Nephron progenitor cell (in vitro differentiated cells): ENCODE results near the gene NR1I2.

Experiments
- DNase-seq: peaks from one replicate; pipeline ENCODE4 v3.0.0; 2021
- H3K27ac Mint-ChIP-seq: 2 replicates; pipeline ENCODE4 v1.8.0; 2021; ENCODE audit warnings: mild to moderate bottlenecking, moderate library complexity, mixed read lengths
- H3K27me3 Mint-ChIP-seq: 2 replicates; pipeline ENCODE4 v1.8.0; 2021; ENCODE audit warnings: mild to moderate bottlenecking, low read depth, mixed read lengths; ENCODE audit not compliant: poor library complexity
- H3K36me3 Mint-ChIP-seq: 2 replicates; pipeline ENCODE4 v1.8.0; 2021; ENCODE audit warnings: low read depth, mixed read lengths
- H3K4me1 Mint-ChIP-seq: 2 replicates; pipeline ENCODE4 v1.8.0; 2021; ENCODE audit warnings: mixed read lengths
- H3K4me3 Mint-ChIP-seq: 2 replicates; pipeline ENCODE4 v1.8.0; 2021; ENCODE audit warnings: mild to moderate bottlenecking, moderate library complexity, mixed read lengths
- H3K9me3 Mint-ChIP-seq: 2 replicates; pipeline ENCODE4 v1.8.0; 2021; ENCODE audit warnings: mild to moderate bottlenecking, moderate library complexity, mixed read lengths
- TF ChIP-seq, protein P1 (sequence below): fragments of 200-600 bp; sonication (generic); IDR thresholded peaks from 2 replicates; pipeline ENCODE4 v1.5.0; 2021; ENCODE audit warnings: antibody characterized with exemption

NR1I2 gene

DNA sequence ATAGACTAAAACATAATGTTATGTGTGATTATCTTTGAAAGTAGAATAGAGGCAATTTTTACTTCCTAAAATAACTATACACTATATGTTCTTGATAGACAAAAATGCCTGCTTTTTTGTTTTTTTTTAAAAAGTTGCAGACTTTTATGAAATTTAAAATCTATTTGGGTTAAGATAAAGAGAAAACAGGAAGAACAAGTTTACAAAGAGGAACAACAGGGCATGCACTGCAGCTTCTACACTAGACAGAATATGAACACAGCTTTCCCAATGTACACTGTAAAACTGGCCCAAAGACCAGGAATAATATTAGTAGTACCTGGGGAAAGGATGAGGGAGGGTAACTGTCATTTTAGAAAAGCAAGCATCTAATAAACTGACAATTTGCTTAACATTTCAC is 53.7 kb downstream of the NR1I2 start:
- no peak overlapping the region for H3K27ac Mint-ChIP-seq
- H3K9me3 Mint-ChIP-seq = no peaks in the 10 kb centered on the region

GRCh38 chr3:119841808-119842471 is 60.0 kb downstream of the NR1I2 start:
- no peak overlapping the region for H3K27ac Mint-ChIP-seq

More for the DNA sequence above, 53.7 kb downstream of the NR1I2 start:
- Mint-ChIP-seq H3K4me1 (no peaks in the 10 kb centered on the region), H3K27me3 (no peaks in the 10 kb centered on the region), H3K4me3 (no peak overlapping the region), H3K36me3 (peaks cover 56% of the 10 kb centered on the region)
- no peak for DNase-seq
- TF ChIP-seq, protein P1, sequence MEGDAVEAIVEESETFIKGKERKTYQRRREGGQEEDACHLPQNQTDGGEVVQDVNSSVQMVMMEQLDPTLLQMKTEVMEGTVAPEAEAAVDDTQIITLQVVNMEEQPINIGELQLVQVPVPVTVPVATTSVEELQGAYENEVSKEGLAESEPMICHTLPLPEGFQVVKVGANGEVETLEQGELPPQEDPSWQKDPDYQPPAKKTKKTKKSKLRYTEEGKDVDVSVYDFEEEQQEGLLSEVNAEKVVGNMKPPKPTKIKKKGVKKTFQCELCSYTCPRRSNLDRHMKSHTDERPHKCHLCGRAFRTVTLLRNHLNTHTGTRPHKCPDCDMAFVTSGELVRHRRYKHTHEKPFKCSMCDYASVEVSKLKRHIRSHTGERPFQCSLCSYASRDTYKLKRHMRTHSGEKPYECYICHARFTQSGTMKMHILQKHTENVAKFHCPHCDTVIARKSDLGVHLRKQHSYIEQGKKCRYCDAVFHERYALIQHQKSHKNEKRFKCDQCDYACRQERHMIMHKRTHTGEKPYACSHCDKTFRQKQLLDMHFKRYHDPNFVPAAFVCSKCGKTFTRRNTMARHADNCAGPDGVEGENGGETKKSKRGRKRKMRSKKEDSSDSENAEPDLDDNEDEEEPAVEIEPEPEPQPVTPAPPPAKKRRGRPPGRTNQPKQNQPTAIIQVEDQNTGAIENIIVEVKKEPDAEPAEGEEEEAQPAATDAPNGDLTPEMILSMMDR = no peak

DNA sequence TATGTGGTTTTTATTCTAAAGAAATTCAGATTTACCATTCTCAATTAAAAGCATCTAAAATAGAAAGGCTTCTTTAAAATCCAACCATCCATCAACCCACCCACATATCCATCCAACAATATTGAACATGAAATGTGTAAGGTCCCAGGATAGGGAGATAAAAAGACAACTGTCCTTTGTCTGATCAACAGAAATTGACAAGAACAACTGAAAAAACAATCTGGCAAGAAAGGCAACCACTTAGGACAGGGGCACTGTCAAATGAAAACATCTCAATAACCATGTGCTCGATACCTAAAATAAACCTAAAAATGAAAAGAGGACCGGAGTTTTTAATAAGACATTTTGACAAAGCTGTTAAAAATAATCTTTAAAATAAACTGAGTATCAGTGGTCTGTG is 67.2 kb downstream of the NR1I2 start:
- DNase-seq = no peak
- H3K36me3 Mint-ChIP-seq = peaks cover 71% of the 10 kb centered on the region
- TF ChIP-seq, protein P1 = no peak
- peaks cover 51% of the 10 kb centered on the region for H3K9me3 Mint-ChIP-seq
- peaks cover 3% of the 10 kb centered on the region for H3K27me3 Mint-ChIP-seq
- no peak overlapping the region for H3K27ac Mint-ChIP-seq
- H3K4me3 Mint-ChIP-seq = no peak overlapping the region
- H3K4me1 Mint-ChIP-seq = peaks cover 7% of the 10 kb centered on the region

More at GRCh38 chr3:119841808-119842471, 60.0 kb downstream of the NR1I2 start:
- Mint-ChIP-seq H3K4me3 (no peak overlapping the region), H3K9me3 (peaks cover 39% of the 10 kb centered on the region), H3K27me3 (no peaks in the 10 kb centered on the region), H3K4me1 (no peaks in the 10 kb centered on the region), H3K36me3 (peaks cover 84% of the 10 kb centered on the region)
- DNase-seq = no peak
- TF ChIP-seq, protein P1 = no peak

DNA sequence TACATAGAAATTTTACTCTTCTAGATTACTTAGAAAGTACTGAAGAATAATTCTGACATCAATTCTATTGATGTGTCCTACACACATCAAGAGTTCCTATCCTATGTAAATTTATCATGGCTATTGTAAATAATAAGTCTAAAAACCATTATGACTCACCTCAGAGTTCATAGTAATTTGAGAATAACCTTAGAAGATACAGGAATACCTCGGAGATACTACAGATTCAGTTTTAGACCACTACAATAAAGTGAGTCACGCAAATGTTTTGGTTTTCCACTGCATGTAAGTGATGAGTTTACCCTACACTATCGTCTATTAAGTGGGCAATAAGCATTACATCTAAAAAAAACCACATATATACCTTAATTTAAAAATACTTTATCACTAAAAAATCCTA is 74.8 kb downstream of the NR1I2 start:
- H3K36me3 Mint-ChIP-seq = peaks cover 91% of the 10 kb centered on the region
- H3K27me3 Mint-ChIP-seq = peaks cover 3% of the 10 kb centered on the region
- H3K4me1 Mint-ChIP-seq = peaks cover 2% of the 10 kb centered on the region
- H3K27ac Mint-ChIP-seq = no peak overlapping the region
- TF ChIP-seq, protein P1 = no peak
- peaks cover 73% of the 10 kb centered on the region for H3K9me3 Mint-ChIP-seq
- DNase-seq = no peak
- no peak overlapping the region for H3K4me3 Mint-ChIP-seq

DNA sequence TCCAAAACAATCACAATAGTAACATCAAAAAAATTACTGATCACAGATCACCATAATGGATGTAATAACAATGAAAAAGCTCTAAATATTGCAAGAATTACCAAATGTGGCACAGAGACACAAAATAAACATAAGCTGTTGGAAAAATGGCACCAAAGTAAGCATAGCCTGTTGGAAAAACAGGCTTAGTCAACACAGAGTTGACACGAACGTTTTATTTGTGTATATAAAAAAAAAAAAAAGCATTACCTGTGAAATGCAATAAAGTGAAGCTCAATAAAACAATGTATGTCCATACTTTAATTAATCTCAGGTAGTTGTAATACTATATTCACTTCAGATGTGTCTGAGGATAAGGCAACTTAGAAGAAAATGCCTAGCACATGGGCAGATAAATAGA is 77.1 kb downstream of the NR1I2 start:
- Mint-ChIP-seq H3K27ac (no peak overlapping the region), H3K9me3 (peaks cover 63% of the 10 kb centered on the region), H3K4me1 (no peaks in the 10 kb centered on the region), H3K36me3 (peaks cover 97% of the 10 kb centered on the region), H3K27me3 (no peaks in the 10 kb centered on the region), H3K4me3 (no peak overlapping the region)
- TF ChIP-seq, protein P1 = no peak
- no peak for DNase-seq

GRCh38 chr3:119859728-119860127 is 77.8 kb downstream of the NR1I2 start:
- H3K27ac Mint-ChIP-seq = no peak overlapping the region
- peaks cover 94% of the 10 kb centered on the region for H3K36me3 Mint-ChIP-seq
- no peaks in the 10 kb centered on the region for H3K27me3 Mint-ChIP-seq
- no peak overlapping the region for H3K4me3 Mint-ChIP-seq
- DNase-seq = no peak
- H3K9me3 Mint-ChIP-seq = peaks cover 55% of the 10 kb centered on the region
- no peaks in the 10 kb centered on the region for H3K4me1 Mint-ChIP-seq
- TF ChIP-seq, protein P1 = no peak
